Measurements from ENCODE around the gene MAGIX.

The MAGIX gene

GRCh38 chrX:49184294-49185281 is 22.0 kb downstream of the MAGIX start:
- no peak for DNase-seq

DNA sequence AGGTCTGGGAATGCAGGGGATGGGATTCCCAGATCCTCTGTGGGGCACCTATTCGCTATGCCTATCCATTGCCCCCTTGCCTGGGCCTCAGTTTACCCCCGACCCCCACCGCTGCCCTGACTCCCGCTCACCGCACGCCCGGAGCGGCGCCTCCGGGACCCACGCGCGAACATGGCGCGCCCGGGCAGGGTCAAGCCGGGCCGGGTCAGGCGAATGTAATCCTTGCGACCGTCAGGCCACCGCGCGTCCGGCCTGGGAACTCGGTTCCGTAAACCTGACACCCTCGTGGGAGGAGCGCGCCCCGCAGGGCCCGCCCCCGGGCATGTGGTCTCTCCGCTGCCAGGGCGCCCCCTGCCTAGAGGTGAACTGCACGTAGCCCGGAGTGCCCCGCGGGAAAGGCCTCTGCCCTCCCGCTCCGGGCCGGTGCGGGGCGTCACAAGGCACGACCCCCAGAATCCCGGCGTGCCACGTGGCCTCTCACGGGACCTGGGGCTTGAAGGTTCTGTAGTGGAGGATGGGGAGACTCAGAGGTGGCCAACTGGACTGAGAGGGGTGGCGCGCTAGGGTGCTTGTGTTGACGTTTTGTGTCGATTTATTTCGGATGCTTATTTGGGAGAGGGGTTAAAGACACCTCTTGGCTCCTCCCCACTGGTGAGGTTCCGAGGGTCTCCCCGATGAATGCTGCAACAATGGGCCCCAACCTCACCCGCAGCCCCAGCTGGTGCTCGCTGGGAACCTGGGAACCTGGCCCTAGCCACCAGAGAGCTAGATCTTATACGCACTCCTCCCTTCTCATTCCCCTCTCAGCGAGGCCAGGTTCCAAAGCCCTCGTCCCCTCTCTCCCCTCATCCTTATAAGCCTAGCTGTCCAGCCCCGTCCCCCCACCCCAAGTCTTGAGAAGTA is 23.8 kb downstream of the MAGIX start, which contains the start of gene PRICKLE3:
Gene PRICKLE3 (minus strand): TSS at position 249 of the 903 bp plus-strand sequence. CDS start 76 bp downstream, at position 173.
- peak; percentile 77 for DNase-seq

GRCh38 chrX:49187028-49187394 is 24.5 kb downstream of the MAGIX start:
- no peak for DNase-seq

DNA sequence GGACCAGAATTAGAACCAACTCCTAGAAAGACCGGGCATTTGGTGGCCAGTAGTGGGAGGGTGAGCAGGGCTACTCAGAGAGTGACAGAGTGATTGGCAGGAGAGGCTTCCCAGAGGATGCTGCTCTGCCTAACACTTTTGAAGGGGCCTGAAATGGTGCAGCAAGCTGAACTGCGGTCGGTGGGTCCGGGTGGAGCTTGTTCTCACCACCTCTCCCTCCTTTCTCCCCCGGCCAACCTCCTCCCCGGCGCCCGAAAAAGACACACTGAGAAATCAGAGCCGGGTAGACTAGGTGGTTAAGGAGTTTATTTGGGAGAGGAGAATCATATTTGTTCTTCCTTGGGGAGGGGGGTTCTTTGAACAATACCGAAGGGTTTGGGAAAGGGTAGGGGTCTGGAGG is 25.0 kb downstream of the MAGIX start:
- no peak for DNase-seq

GRCh38 chrX:49188468-49189076 is 26.0 kb downstream of the MAGIX start:
- no peak for DNase-seq

GRCh38 chrX:49189606-49190005 is 27.0 kb downstream of the MAGIX start:
- no peak for DNase-seq

DNA sequence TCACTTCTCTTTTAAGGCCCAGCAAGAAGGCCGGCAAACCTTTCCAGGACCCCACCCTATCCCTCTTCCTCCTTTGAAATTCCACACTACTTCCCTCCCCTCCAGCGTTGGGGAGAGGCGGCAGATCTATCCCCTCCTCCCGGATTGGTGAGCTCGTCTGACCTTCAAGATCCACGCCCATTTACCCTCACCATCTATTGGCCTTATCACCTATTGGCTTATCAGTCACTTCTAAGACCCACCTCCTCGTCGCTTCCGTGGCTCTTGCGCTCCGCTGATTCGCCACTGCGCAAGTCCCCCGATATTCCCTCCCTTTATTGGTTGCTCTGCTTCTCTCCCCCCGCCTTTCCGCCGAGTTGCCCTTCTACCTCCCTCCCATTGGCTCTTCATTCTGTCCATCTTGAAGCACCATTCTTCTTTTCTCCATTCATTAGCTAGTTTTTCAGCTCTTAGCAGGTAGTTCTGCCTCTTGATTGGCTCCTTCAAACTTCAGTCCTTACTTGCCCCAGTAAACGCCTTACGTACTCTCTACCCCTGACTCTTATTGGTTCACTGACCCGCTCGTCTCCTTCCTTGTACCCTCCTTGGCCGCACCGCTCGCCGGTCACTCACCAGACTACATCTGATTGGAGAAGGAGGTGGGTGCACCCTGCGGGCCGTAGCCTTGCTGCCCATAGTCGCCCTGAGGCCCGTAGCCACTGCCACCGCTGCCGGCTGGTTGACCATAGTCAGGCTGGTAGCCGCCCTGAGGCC is 28.4 kb downstream of the MAGIX start:
- peak; percentile 96 for DNase-seq

DNA sequence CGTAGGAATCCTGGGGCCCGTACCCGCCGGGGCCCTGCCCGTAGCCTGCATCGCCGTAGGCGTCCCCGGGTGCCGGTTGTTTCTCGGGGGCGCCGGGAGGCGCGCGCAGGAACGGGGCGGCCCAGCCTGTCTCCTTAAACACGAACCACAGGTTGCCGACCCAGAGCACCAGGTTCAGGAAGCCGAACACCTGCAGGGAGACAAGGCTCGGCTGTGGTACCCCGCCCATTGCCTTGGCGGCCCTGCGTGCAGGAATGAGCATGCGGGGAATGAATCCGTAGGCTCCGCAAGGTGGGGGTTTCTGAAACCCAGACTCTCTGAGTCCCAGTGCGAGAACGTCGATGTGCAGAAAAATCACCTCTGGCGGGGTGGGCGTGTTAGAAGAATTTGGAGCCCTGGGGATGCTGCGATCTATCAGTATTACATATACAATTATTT is 29.0 kb downstream of the MAGIX start:
- no peak for DNase-seq

GRCh38 chrX:49192722-49193328 is 30.3 kb downstream of the MAGIX start:
- DNase-seq = no peak

- no peak for DNase-seq
Measured at GRCh38 chrX:49193542-49193964, 31.0 kb downstream of the MAGIX start.

GRCh38 chrX:49197543-49198087 is 35.1 kb downstream of the MAGIX start:
- no peak for DNase-seq

DNA sequence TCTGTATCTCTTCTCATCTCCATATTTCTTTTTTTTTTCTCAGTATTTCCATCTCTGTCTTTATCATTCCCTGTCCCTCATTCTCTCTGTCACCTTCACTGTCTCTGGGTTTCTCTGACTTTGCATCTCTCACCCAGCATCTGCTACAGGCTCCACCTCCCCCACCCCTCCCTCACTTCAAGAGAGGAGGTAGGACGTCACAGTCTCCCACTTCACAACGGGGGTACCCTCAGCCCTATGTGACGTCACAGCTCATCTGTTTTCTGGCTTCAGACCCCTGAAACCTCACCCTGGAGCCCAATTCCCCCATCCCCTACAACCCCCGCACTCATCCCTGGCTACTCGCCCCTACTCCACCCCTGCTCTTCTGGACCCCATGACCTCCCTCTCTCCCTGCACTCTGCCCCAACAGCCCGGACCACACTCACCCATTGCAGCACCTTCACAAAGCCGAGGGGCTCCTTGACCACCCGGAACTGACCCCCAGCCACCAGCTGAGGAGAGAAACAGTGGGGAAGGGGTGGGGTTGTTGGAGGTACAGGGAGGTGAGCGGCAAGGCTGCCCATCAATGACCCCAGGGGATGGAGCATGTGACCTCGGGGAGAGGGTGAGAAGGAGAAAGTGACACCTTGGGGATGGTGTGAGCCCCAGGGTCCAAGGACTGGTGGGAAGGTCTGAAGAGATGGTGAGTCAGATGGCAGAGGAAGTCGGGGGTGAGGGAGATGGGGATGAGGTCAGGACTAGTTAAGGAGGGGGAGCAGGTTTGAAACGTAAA is 36.2 kb downstream of the MAGIX start:
- no peak for DNase-seq

GRCh38 chrX:49199315-49199595 is 36.7 kb downstream of the MAGIX start:
- DNase-seq = no peak

GRCh38 chrX:49199906-49200771 is 37.6 kb downstream of the MAGIX start, which contains the start of gene SYP:
Gene SYP, minus strand, starts transcription at chrX:49200193. Its CDS starts 7 bp downstream, at chrX:49200186.
- peak; percentile 90 for DNase-seq

- DNase-seq = no peak
Measured at GRCh38 chrX:49202022-49202421, 39.5 kb downstream of the MAGIX start.

DNA sequence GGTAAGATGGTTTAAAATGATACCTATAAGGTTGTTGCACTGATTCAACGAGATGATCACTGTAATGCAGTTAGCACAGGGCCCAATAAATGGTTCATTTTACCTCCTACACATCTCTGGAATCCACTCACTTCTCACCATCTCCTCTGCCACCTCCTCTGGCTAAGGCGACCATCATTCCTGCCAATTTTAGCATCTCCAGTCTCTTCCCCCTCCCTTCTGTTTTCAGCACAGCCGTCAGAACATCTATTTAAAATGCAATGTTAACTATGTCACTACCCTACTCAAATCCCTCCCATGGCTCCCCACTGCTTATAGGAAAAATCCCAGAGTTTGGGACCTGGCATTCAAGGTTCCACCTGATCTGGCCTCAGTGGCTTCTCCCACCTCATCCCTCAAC is 41.0 kb downstream of the MAGIX start:
- DNase-seq = no peak

GRCh38 chrX:49204017-49204416 is 41.5 kb downstream of the MAGIX start:
- DNase-seq = no peak

DNA sequence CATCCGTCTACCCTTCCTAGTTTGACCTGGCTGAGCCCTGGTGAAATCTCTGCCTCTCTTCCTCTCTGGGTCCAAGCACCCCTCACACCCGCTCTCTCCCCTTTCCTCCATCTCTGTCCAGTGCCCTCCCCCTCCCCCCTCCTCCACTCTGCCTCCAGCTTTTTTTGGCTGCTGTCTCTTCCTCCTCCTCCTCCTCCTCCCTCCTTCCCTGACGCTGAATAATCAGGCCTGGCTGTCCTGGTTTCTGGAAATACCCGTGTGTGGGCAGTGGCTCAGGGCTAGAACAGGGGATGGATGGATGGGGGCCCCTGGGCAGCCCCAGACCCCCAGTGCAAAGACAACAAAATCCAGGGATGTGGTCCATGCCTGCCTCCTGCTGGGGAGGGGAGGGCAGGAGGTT is 42.2 kb downstream of the MAGIX start:
- no peak for DNase-seq

DNA sequence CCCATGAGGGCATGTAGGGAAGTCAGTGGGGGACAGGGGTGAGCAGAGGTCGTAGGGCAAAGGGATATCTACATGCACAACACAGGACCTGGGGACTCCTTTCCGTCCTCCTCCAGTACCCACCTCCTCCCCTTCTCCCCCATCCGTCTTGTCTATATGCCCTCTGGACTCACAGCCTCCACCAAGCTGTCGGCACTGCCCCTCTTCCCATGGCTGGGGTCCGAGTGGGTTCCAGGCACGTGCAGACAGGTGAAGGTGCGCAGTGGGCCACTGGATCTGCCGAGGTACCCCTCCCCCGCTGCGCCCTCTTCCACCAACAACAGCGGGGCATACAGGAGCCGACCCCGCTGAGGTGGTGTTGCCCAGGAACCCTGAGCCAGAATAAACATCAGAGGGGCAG is 42.9 kb downstream of the MAGIX start:
- no peak for DNase-seq

GRCh38 chrX:49206543-49206942 is 44.0 kb downstream of the MAGIX start:
- no peak for DNase-seq
